Upper lobe of left lung (tissue), 4 donors: ENCODE results near the gene RYR3.

ENCODE experiments used
- CTCF ChIP-seq, 6 experiments: fragments of 450-650 bp in 4 of 6; fragments of 200-600 bp in 2 of 6; sonication (generic) in 2 of 6; IDR thresholded peaks; one replicate each; pipeline ENCODE4 v1.5.1; 2016 to 2019; ENCODE audit warnings: antibody characterized with exemption in 6 of 6
- EP300 ChIP-seq, 4 donors: sonication (generic); formaldehyde crosslinking; IDR thresholded peaks; one replicate each; pipeline ENCODE4 v1.5.1; 2017; ENCODE audit warnings: antibody characterized with exemption in 4 of 4, control low read depth in 2 of 4
- POLR2A ChIP-seq, 4 donors: fragments of 450-650 bp; IDR thresholded peaks; one replicate each; pipeline ENCODE4 v1.5.1; 2016 to 2017; ENCODE audit warnings: antibody characterized with exemption in 4 of 4, mild to moderate bottlenecking in 2 of 4
- POLR2AphosphoS5 ChIP-seq, 2 donors: sonication (generic); formaldehyde crosslinking; IDR thresholded peaks; one replicate each; pipeline ENCODE4 v1.5.1; 2017; ENCODE audit warnings: antibody characterized with exemption in 2 of 2

GRCh38 chr15:33551860-33552259, 241.1 kb downstream of the RYR3 start:
- TF ChIP-seq CTCF (IDR thresholded peaks at IDR 0.05) = no peak
- TF ChIP-seq POLR2A (IDR thresholded peaks at IDR 0.05) = no peak
- no peak for TF ChIP-seq POLR2AphosphoS5 (IDR thresholded peaks at IDR 0.05)
- TF ChIP-seq EP300 (IDR thresholded peaks at IDR 0.05) = no peak
